ENCODE measurements around the gene SAMD3. TPM values are rescaled to one million over a fixed set of nuclear protein-coding genes. Genes with fewer than 3 reads are reported as not detected.
A peak's percentile ranks its signal among the peaks of the same experiment; 100 is the strongest.

The SAMD3 gene
- total RNA-seq, 1 donor from 2014 or later: 0.45 TPM

- Mint-ChIP-seq H3K27me3 (ENCODE audit: low read depth, unreplicated experiment) (no peaks in the 10 kb centered on the region), H3K4me1 (ENCODE audit: low read depth, unreplicated experiment) (no peaks in the 10 kb centered on the region), H3K27ac (ENCODE audit: unreplicated experiment) (no peak overlapping the region), H3K9me3 (ENCODE audit: unreplicated experiment) (peaks cover 6% of the 10 kb centered on the region), H3K36me3 (ENCODE audit: low read depth, unreplicated experiment) (no peaks in the 10 kb centered on the region), H3K4me3 (ENCODE audit: unreplicated experiment) (no peak overlapping the region)
- H3K36me3 ChIP-seq (ENCODE audit: insufficient read depth, low read length): no peaks in the 10 kb centered on the region
- no peaks in the 10 kb centered on the region for H3K9me3 ChIP-seq (ENCODE audit: insufficient read depth, low read depth, low read length)
- H2AFZ ChIP-seq (ENCODE audit: low read depth, low read length): no peak overlapping the region
- H3K4me3 ChIP-seq (ENCODE audit: insufficient read depth, low read depth, low read length): no peak overlapping the region
- H3K79me2 ChIP-seq (ENCODE audit: insufficient read depth, low read length): no peaks in the 10 kb centered on the region
- no peak overlapping the region for H3K9ac ChIP-seq (ENCODE audit: low read length)
- H4K20me1 ChIP-seq (ENCODE audit: insufficient read depth, low read length): no peaks in the 10 kb centered on the region
- no peak for DNase-seq (ENCODE audit: low read depth)
- H3K27me3 ChIP-seq (ENCODE audit: insufficient read depth, low read length): no peaks in the 10 kb centered on the region
- TF ChIP-seq CTCF (IDR thresholded peaks at IDR 0.05; ENCODE audit: insufficient read depth, low read depth, low read length) (no peak), EZH2 (IDR thresholded peaks at IDR 0.05; ENCODE audit: insufficient read depth, low read length) (no peak)
- no peak overlapping the region for H3K27ac ChIP-seq (ENCODE audit: low read depth, low read length)
- H3K4me1 ChIP-seq (ENCODE audit: insufficient read depth, low read length): no peaks in the 10 kb centered on the region
- H3K4me2 ChIP-seq (ENCODE audit: low read length): no peak overlapping the region
- no peak for FAIRE-seq
Measured at GRCh38 chr6:130162421-130162820, 60.3 kb downstream of the SAMD3 start.

- no peak overlapping the region for H3K27ac Mint-ChIP-seq (ENCODE audit: unreplicated experiment)
- FAIRE-seq (no peak), DNase-seq (ENCODE audit: low read depth) (peak; percentile 80)
- Histone ChIP-seq H3K9ac (ENCODE audit: low read length) (no peak overlapping the region), H3K4me3 (ENCODE audit: insufficient read depth, low read depth, low read length) (no peak overlapping the region), H3K27ac (ENCODE audit: low read depth, low read length) (no peak overlapping the region), H3K4me2 (ENCODE audit: low read length) (no peak overlapping the region), H3K27me3 (ENCODE audit: insufficient read depth, low read length) (no peaks in the 10 kb centered on the region), H4K20me1 (ENCODE audit: insufficient read depth, low read length) (no peaks in the 10 kb centered on the region), H2AFZ (ENCODE audit: low read depth, low read length) (no peak overlapping the region), H3K36me3 (ENCODE audit: insufficient read depth, low read length) (no peaks in the 10 kb centered on the region), H3K9me3 (ENCODE audit: insufficient read depth, low read depth, low read length) (no peaks in the 10 kb centered on the region), H3K4me1 (ENCODE audit: insufficient read depth, low read length) (no peaks in the 10 kb centered on the region), H3K79me2 (ENCODE audit: insufficient read depth, low read length) (no peaks in the 10 kb centered on the region)
- TF ChIP-seq CTCF (IDR thresholded peaks at IDR 0.05; ENCODE audit: insufficient read depth, low read depth, low read length) (no peak), EZH2 (IDR thresholded peaks at IDR 0.05; ENCODE audit: insufficient read depth, low read length) (no peak)
- no peaks in the 10 kb centered on the region for H3K4me1 Mint-ChIP-seq (ENCODE audit: low read depth, unreplicated experiment)
- no peak overlapping the region for H3K4me3 Mint-ChIP-seq (ENCODE audit: unreplicated experiment)
- no peaks in the 10 kb centered on the region for H3K27me3 Mint-ChIP-seq (ENCODE audit: low read depth, unreplicated experiment)
- H3K36me3 Mint-ChIP-seq (ENCODE audit: low read depth, unreplicated experiment): no peaks in the 10 kb centered on the region
- peaks cover 6% of the 10 kb centered on the region for H3K9me3 Mint-ChIP-seq (ENCODE audit: unreplicated experiment)
Measured at GRCh38 chr6:130161683-130162404, 60.9 kb downstream of the SAMD3 start.

DNA sequence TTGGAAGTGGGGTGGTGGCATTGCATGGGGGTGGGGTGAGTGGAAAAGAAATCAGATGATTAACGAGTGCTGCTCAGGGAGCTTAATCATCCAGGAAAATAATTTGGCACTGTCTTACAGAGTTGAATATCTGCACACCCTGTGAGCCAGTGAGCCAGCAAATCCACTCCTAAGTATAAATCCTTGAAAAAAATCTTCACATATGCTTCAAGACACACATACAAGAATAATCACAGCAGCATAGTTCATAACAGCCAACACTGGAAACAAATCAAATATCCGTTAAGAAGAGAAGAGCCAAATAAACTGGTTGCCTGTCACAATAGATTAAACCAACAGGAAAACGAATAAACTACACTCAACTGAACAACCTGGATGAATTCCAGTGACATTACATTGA, 62.8 kb downstream of the SAMD3 start:
- H3K4me3 Mint-ChIP-seq (ENCODE audit: unreplicated experiment): no peak overlapping the region
- Histone ChIP-seq H3K79me2 (ENCODE audit: insufficient read depth, low read length) (no peaks in the 10 kb centered on the region), H3K27ac (ENCODE audit: low read depth, low read length) (no peak overlapping the region), H3K4me1 (ENCODE audit: insufficient read depth, low read length) (no peaks in the 10 kb centered on the region), H4K20me1 (ENCODE audit: insufficient read depth, low read length) (no peaks in the 10 kb centered on the region), H3K4me3 (ENCODE audit: insufficient read depth, low read depth, low read length) (no peak overlapping the region), H2AFZ (ENCODE audit: low read depth, low read length) (no peak overlapping the region), H3K27me3 (ENCODE audit: insufficient read depth, low read length) (no peaks in the 10 kb centered on the region), H3K9me3 (ENCODE audit: insufficient read depth, low read depth, low read length) (no peaks in the 10 kb centered on the region), H3K36me3 (ENCODE audit: insufficient read depth, low read length) (no peaks in the 10 kb centered on the region), H3K4me2 (ENCODE audit: low read length) (no peak overlapping the region), H3K9ac (ENCODE audit: low read length) (no peak overlapping the region)
- no peaks in the 10 kb centered on the region for H3K4me1 Mint-ChIP-seq (ENCODE audit: low read depth, unreplicated experiment)
- H3K27ac Mint-ChIP-seq (ENCODE audit: unreplicated experiment): no peak overlapping the region
- peak; percentile 65 for DNase-seq (ENCODE audit: low read depth)
- TF ChIP-seq EZH2 (IDR thresholded peaks at IDR 0.05; ENCODE audit: insufficient read depth, low read length): no peak
- no peak for TF ChIP-seq CTCF (IDR thresholded peaks at IDR 0.05; ENCODE audit: insufficient read depth, low read depth, low read length)
- H3K27me3 Mint-ChIP-seq (ENCODE audit: low read depth, unreplicated experiment): no peaks in the 10 kb centered on the region
- peaks cover 6% of the 10 kb centered on the region for H3K9me3 Mint-ChIP-seq (ENCODE audit: unreplicated experiment)
- no peaks in the 10 kb centered on the region for H3K36me3 Mint-ChIP-seq (ENCODE audit: low read depth, unreplicated experiment)
- no peak for FAIRE-seq
